Esophagus muscularis mucosa (tissue), 3 donors: Measurements from ENCODE around the gene NINJ2.

Experiments used
- POLR2A ChIP-seq: fragments of 450-650 bp; IDR thresholded peaks from one replicate; pipeline ENCODE4 v1.6.1; 2017; ENCODE audit warnings: antibody characterized with exemption, moderate library complexity, mild to moderate bottlenecking, low read depth
- TF ChIP-seq, protein P1 (sequence below), 3 experiments: fragments of 200-600 bp in 2 of 3; fragments of 450-650 bp in 1 of 3; sonication (generic) in 2 of 3; IDR thresholded peaks; one replicate each; pipeline ENCODE4 v1.5.1; 2017 to 2019; ENCODE audit warnings: antibody characterized with exemption in 3 of 3, mild to moderate bottlenecking in 2 of 3, moderate library complexity in 1 of 3

DNA sequence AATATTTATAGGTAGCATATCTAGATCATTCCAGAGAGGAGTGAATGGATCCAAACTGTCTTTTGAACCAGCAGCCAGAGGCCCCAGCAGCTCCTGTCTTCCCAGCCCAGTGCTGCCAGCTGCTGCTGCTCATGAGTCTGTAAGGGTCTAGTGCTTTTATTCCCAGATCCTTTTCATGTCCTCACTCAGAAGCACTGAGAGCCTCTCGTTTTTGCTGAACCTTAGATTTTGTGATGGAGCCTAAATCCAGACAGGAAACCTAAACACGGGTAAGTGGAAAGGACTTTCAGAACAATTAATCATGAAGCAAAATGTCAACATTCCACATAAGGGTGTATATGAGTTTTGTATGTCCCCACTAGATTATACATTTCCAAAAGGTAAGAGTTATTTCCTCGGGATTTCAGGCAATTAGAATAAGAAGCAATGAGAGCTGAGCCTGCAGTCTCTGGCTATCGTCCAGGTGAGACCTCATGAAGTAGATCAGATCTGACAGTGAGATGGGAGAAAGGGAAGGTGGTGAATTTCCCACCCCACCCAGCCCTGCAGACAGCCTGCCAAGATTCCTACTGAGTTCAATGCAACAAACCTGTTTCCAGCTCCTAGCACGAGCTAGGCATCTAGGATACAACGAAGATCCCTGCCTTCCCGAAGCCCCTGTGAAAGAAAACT, 84.4 kb downstream of the NINJ2 start:
- TF ChIP-seq, protein P1, sequence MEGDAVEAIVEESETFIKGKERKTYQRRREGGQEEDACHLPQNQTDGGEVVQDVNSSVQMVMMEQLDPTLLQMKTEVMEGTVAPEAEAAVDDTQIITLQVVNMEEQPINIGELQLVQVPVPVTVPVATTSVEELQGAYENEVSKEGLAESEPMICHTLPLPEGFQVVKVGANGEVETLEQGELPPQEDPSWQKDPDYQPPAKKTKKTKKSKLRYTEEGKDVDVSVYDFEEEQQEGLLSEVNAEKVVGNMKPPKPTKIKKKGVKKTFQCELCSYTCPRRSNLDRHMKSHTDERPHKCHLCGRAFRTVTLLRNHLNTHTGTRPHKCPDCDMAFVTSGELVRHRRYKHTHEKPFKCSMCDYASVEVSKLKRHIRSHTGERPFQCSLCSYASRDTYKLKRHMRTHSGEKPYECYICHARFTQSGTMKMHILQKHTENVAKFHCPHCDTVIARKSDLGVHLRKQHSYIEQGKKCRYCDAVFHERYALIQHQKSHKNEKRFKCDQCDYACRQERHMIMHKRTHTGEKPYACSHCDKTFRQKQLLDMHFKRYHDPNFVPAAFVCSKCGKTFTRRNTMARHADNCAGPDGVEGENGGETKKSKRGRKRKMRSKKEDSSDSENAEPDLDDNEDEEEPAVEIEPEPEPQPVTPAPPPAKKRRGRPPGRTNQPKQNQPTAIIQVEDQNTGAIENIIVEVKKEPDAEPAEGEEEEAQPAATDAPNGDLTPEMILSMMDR (IDR thresholded peaks at IDR 0.05) = no peak
- TF ChIP-seq POLR2A = no peak
